D341Med (cell line): ENCODE data around the gene PACRG.

Source experiments
- DNase-seq: peaks from one replicate; pipeline ENCODE4 v3.0.0; 2012; ENCODE audit warnings: low spot score

The PACRG gene

DNA sequence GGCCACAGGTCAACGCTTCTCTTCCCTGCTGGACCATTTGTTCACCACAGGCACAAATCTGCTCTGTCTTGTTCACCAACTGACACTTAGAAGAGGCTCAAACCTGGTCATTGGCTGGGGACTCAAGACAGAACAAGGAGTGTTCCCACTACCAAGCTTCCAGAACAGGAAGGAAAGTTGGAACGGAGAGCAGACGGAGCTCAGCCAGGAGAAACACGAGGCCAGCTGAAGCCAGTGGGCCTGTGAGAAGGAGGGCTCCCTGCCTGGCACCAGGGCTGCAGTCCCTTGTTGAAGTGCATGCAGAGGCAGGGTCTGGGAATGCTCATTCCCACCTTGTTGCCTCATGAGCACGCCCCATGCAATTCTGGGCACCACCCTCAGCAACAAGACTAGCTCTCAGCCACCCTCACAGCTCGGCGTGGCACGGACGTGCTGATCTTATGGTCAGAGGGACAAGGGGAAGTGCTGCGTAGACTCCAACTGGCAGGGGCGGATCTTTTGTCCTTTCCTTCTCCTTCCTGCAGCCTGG lies 450.2 kb downstream of the PACRG start:
- no peak for DNase-seq

DNA sequence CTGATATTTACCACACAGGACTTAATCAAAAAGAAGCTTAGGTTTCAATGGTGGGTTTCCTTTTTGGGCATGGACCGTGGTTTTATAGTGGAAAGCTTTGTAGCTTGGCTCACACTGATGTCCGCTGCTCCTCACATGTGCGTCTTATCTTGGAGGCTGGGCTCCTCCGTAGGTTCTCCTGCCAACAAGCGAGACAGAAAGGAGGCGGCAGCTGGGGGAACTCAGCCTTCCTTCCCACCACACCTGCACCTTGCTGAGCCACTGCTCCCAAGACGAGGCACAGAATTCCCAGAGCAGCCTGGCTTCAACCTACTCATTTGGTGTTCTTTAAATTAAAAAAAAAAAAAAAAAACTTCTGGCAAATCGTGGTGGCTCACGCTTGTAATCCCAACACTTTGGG lies 451.3 kb downstream of the PACRG start:
- no peak for DNase-seq

DNA sequence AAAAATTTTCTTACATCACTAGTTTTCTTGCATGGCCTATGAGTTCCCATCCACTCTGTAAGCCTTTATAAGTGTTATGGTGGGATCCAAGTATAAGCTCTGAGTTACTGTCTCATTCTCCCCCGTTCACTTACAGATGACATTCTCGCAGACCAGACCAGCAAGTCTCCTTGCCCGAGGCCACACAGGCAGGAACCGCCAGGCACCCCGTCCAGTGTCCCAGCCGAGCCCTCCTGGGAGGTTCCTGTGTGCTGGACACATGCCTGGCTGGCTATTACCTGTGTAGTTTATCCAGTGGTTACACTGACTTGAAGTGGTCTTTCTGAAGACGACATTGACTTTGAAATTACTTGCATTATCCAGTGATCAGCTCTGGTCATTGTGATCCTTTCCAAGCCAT lies 451.9 kb downstream of the PACRG start:
- no peak for DNase-seq

DNA sequence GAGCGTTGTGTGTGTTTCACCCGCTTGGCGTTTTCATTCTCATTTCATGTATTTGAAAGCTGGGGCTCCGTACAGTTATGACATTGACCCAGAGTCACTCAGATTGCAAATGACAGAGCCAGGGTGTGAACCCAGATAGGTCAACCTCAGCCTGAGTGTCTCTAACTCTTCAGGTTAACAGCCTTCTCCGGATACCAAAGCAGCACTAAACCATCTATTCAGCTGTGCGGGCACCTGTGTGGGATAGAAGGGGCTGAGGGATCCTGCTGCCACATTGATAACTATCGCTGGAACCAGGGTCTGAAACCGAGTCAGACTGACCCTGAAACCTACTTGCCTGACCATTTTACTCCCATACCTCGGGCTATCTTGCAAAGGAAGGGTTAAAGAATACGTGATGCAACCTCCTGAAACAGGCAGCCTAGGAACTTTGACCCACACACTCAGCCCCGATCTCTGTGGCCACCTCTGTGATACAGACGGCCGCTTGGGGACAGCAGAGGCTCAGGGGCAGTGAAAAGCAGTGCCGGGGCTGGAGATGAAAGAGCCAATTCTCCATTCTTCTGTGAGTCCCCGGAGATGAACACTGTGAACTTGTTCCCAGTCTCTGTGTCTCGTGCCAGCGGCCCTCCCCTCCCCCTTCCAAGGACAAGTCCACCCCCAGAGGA lies 453.2 kb downstream of the PACRG start:
- no peak for DNase-seq

DNA sequence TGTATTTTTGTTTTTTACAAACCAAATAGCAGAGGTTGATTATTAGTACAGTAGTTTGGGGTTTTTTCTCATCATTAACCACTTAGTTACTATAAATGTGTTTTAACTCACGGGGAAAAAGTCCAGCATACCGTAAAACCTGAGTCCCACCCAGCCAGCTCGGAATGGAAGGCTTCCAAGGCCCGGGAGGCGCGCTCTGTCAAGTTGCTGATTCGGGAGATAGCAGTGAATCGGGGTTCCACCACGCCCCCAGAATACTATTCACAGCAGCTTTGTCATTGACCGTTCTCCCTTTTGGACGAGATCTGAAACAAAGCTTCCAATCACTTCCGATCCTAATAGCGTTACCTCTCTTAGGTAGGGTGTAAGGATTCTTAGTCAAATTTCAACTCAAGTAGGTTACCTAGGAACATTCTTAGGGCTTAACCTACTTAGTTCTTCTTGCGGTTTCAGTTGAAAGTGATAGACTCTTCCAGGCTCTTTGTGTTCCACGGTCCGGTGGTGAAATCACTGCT lies 453.9 kb downstream of the PACRG start:
- DNase-seq, result no peak

DNA sequence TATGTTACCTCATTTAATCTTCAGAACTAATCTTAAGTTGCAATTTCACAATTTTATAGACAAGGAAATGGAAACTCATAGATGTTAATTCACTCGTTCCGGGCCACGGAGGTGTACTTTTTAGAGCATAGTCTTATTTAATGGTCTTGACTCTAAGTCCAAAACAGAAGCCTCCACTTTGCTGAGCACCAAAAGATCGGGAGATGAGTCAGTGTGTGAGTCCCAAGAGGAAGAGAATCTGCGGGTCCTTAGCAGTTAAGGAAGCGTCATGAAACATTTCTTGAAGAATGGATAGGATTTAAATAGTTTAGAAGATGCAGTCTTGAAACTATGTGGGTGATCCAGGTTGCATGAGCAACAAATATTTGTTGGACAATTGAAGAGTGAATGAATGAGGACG lies 454.9 kb downstream of the PACRG start:
- no peak for DNase-seq

DNA sequence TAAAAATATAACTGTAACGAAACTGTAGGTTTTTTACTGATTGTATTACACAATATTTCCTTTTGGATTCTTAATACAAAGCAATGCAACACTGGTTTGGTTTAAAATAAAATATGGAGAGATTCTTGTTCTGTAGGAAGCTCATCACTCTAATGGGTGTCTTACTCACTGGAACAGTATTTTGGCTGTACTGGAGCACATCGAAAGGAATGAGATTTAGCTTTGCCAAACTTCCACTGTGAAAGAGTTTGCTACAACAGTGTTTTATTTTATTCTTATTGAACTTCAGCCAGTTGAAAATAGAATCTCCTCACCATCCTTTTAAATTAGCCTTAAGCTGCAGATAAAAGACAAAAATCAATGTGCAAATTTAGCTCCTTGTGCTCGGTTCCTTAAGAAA lies 456.0 kb downstream of the PACRG start:
- no peak for DNase-seq

DNA sequence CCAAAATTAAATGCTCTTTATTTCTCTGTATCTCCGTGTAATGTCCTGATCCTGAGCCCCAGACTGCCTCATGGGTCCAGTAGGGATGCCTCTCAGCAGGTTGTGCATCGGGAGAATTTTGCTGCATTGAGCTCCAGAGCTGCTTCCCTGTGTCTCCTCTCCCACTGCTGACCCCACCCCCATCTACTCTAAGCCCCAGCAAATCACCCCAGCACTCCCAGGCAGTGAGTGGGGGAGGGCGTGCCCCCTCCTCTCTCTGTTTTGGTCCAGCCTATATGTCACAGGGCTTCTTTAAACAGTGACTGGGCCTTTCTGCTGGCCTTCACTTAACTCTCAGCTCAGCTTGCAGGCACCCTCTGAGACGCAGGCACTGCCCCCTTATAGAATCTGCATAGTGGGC lies 458.0 kb downstream of the PACRG start:
- DNase-seq, result no peak

DNA sequence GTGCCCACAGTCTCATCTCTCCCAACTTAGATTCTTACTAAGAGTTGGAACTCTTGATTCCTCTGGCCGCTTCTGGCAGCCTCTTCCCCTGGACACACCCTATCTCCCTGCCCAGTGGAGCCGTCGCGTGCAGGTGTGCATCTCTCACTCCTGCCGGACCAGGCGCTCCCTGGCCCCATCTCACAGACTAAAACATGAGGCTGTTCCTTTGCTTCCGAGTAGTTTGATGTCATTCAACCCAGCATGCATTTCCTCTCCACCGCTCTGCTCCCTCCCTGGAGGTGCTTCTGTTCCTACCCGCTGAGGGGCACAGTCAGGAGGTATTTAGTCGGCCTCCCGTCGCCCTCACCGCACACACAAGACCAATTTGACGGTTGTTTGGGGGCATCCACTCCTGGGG lies 458.8 kb downstream of the PACRG start:
- DNase-seq, result no peak

DNA sequence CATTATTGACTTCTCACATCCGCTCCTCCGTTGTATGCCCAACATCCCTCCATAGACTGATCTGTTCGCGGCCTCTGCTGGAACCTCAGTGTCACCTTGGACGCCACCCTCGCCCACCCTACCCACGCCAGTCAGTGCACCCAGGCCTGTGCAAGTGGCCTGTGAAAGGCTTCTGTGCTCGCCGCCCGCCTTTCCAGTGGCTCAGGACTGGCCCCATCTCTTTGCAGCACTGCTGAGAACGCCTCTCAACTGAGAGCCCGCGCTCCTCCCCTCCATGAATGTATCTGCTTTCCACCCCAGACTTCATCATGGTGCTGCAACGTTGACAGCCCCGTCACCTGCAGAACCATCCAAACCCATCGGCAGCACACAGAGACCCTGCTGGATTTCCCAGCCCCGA lies 459.4 kb downstream of the PACRG start:
- DNase-seq, result no peak

DNA sequence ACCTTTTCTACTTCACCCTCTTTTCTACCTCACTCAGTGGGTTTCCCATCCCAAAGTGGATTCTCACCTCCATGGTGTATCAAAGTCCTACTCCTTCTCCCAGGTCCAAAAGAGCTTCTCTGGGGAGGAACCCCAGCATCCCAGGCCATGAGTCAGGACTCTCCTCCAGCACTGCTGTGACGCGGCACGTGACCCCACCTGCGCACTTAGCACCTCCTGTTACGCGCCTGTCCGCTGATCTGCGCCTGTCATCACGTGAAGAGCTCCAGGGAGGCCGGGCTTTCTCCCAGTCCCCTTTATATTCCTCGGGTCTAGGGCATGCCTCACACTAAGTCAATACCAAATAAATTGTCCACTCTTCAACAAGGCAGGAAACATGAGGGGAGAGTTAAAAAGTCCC lies 459.8 kb downstream of the PACRG start:
- DNase-seq, result no peak

DNA sequence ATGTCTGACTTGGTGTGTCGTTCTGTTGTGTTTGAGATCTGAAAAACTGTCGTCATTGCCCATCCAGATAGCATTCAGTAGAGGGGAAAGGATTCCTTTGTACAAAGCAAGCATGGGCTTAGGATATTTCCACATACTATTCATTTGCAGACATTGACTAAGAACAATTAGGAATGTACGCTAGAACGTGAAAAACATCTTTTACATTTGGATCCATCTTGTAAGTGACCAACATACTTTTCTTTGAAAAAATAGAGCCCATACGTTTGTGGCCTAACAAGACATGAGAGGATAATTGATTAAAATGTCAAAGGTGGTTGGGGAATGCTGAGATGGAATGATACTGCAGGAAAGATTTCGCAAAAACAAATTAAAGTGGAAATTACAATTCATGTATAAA lies 461.0 kb downstream of the PACRG start:
- no peak for DNase-seq

DNA sequence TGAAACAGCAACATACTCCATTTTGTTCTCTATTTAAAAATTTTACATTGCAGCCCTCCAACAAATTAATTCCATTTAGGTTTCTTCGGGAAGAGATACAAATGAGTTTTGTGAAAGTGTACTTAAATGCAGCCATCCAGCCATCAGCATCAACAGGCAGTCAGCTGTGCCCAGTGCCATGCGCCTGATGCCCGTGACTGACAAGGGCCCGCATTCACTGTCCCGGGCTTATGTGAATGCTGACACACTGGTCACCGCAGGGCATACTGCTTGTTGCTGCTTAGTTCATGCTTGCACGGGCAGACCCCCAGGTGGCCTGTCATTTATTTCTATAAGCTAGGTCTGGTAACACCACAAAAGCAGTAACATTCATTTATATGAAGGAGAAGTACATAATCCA lies 461.8 kb downstream of the PACRG start:
- no peak for DNase-seq

DNA sequence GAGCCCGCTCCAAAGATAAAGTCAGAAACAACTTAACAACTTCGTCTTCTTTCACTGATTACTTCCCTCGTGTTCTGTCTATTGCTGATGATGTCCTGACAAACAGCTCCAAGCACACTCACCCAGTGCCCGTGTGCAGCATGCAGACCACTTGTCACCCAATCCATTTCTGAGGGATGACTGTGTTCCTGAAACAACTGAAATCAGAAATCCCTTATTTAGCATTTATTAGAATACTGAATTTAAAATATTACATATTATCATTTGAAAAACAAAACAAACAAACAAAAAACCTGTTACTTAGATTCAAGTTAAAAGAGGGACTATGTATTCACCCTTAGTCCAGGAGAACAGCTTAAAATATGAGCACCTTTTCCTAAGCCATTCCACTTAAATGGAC lies 463.0 kb downstream of the PACRG start:
- DNase-seq, result no peak

DNA sequence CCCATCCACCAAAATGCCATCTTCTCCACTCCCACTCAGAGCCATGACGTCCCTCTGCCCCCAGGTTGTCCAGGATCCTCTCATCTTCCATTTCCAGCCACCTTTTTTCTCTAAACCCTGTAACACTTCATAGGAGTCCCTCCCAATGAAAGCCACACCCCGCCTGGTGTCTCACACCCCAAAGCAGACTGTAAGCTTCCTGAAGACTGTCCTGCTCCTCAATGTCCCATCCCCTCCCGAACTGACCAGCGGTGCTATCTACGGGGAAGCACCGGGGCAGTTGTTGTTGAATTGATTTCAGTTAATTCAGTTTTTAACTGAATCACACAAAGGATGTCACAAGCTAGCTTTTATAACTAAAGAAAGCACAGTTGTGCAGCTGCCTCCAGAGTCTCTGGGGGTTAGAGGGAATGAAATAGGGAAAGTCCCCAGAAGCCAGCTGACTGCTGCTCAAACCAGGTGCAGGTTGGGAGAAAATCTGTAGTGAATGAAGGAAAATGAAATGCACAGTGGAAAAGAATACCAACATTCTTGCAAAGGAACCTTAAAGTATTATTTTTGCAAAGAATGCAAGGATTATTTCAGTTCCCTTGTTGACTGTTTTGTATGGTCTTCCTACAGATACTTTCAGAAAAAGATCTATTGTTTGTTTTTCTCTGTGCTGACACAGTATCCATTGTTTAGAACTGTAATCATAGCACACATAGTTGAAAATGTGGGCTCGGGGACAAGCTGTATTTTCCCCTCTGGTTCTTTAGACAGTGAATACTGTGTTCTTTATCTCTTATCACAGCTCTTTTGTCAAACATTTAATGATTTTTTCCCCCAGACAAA lies 464.1 kb downstream of the PACRG start:
- no peak for DNase-seq

DNA sequence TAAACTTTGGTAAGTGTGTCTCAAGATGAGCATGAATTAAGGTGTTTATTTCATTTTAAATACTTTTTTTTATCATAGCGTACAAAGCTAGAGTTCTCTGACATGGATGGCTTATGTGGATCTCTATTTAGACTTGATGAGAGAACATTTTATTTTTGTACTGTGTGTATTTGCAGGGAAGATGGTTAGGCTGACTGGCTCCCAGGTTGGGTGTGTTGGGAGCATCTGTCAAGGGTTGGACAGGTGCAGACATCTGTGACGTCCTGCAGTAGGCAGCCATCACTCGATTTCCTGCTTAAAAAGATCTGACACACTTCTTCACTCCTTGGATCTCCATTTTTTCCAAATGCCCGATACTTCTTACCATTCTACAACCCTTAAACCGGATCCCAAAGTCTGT lies 464.8 kb downstream of the PACRG start:
- no peak for DNase-seq

DNA sequence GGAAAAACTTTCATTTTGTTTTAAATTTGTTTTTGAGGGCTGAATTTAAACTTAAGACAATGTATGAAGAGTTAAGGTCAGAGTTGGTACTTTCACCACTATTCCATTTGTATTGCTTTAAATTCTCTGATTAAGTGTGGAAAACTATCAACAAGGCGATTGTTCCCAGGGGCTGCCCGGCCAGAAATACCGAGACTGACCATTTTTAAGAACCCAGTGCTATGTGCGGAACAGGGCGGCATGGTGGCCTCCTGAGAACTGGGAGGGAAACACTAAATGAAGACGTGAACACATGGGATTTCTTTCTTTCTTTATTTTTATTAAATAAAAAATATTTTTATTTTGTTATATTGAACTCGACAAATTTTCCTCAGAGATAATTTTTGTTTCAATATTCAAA lies 465.6 kb downstream of the PACRG start:
- no peak for DNase-seq

DNA sequence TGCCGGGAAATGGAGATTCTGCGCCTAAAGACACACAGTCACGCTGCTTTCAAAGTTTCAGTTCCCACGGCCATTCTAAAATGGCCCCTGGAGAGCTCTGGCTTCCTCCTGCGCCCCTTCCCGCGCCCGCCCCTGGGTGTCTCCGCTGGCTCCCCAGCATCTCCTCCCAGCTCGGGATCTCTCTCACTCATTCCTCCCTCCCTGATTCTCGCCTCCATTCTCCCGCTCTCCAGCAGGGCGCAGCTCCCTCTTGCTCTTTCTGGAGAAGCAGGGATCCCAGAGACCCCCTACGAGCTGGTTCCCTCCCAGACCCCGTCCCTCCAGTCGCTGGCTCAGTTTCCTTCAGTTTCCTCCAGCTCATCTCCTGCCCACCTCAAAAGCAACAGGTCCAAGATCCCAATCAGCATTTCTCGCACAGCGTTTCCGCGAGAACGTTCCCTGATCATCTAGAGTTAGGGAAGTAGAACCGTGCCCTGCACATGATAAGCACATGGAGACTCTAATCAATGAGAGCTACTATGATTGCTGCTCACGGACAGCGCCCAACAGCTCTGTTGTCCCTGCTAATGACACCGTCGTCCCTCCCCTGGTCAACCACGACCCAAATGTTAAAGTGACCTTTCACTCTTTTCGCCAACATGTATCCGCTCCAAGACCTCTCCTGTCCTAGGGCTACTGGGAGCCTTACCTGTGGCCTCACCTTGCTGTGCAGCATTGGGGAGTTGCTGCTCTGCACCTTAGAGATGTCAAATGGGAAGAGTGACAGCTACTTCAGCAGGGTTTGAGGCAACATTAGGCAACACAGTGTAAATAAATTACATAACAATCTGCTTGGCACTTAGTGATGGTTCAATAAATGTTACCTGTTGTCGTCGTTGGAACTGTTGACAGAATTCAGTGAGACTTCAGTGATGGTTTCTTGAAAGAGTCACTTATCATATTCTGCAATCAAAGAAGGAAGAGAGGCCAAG lies 468.2 kb downstream of the PACRG start:
- DNase-seq, result no peak

DNA sequence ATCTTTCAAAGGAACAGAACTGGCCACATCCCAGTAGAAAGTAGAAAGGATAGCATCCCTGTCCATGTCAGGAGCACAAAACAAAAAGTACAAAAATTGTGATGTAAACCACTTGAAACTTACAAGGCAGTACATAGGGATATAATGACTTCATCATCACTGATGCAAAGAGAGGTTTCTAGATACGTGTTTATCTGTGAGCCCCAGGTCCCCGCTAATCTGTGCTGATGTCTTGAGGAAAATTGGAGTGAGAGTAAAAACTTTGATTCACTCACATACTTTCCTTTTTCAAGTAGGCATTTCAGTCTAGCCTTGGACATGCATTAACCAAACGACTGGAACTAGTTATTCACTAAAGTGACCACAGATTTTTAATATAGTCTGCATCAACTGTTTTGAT lies 470.1 kb downstream of the PACRG start:
- DNase-seq, result no peak

DNA sequence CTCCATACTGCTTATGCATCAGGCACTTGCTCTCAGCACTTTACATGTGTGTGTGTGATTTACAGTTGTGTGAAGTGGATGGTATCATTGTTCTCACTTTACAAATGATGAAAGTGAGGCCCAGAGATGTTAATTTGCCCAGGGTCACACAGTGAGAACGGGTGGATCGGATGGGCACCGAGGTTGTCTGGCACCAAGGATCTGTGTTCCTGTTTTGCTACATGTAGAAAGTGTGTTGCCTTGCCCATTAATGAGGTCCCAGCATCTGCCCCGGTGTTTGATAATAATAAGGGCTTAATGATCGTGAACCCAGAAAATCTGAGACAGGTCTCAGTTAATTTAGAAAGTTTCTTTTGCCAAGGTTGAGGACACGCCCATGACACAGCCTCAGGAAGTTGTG lies 470.6 kb downstream of the PACRG start:
- DNase-seq, result no peak

DNA sequence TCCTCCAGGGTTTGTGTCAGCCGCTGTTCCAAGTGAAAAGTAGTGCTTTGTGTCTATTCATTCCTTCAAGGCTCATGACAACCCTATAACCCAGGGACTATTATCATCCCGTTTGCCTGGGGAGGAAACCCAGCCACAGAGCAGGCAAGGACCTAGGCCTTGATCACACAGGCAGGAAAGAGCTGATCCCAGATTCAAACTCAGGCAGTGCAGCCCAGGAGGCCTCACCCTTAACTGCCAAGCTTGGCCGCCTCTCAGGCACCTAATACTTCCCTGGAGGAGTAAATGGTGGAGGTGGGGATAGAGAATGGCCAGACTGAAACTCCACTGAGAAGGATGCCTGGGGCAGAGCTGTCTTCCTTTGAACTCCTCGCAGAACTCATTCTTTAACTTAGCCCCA lies 471.6 kb downstream of the PACRG start:
- DNase-seq, result no peak

DNA sequence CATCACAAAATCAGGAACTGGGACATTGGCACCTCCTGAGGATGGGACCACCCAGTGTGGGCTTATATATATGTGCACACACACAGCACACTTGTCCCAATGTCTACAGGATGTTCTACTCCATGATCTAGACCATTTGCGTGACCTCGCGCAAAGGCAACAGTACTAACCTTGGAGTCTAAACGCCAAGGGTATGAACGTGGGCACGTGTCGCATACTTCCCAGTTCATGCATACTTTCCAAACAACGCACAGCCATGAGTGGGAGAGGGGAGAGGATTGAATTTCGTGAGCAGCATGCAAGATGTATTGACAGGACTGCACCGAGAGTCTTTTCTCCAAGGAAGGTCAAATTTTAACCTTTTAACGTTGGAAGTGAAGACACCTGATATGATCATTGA lies 472.5 kb downstream of the PACRG start:
- no peak for DNase-seq
